Measurements from ENCODE around the gene GRK4.
"Not testable (repeated sequence)": the region's sequence is repeated elsewhere in the genome, so short reads cannot be mapped to it uniquely, and the experiment has no call there.

The GRK4 gene

GRCh38 chr4:2963175-2963965 lies at the start of gene GRK4, which contains the start of gene NOP14:
Gene GRK4 (plus strand): TSS chr4:2963571. CDS start chr4:2964071, 500 bp downstream.
Gene NOP14 (minus strand): TSS chr4:2963406. CDS start chr4:2963319, 87 bp downstream.
- peak; percentile 99 for DNase-seq (ENCODE audit: low read depth)
- TF ChIP-seq CTCF (conservative IDR thresholded peaks at IDR 0.05; ENCODE audit: low read length) = no peak; the same call in 1 of the 2 replicates
- H3K4me3 ChIP-seq (ENCODE audit: low read length) = peak within 1 kb of the TSS; percentile 89

- DNase-seq (ENCODE audit: low read depth) = no peak
- no peak overlapping the region for H3K4me3 ChIP-seq (ENCODE audit: low read length)
- no peak for TF ChIP-seq CTCF (conservative IDR thresholded peaks at IDR 0.05; ENCODE audit: low read length)
Observed at GRCh38 chr4:2914256-2915126, 48.9 kb upstream of the GRK4 start.

GRCh38 chr4:2915789-2916188 lies 47.6 kb upstream of the GRK4 start:
- no peak for DNase-seq (ENCODE audit: low read depth)
- no peak for TF ChIP-seq CTCF (conservative IDR thresholded peaks at IDR 0.05; ENCODE audit: low read length)
- H3K4me3 ChIP-seq (ENCODE audit: low read length) = no peak overlapping the region

- H3K4me3 ChIP-seq (ENCODE audit: low read length); DNase-seq (ENCODE audit: low read depth): not testable (repeated sequence)
Observed at GRCh38 chr4:2916696-2917095, 46.7 kb upstream of the GRK4 start.

GRCh38 chr4:2918300-2918699 lies 45.1 kb upstream of the GRK4 start:
- not testable (repeated sequence) for H3K4me3 ChIP-seq (ENCODE audit: low read length)

GRCh38 chr4:2918714-2919113 lies 44.7 kb upstream of the GRK4 start:
- H3K4me3 ChIP-seq (ENCODE audit: low read length); DNase-seq (ENCODE audit: low read depth): not testable (repeated sequence)

More at GRCh38 chr4:2918300-2918699, 45.1 kb upstream of the GRK4 start:
- not testable (repeated sequence) for DNase-seq (ENCODE audit: low read depth)

- peak; percentile 39 for DNase-seq (ENCODE audit: low read depth)
- not testable (repeated sequence) for H3K4me3 ChIP-seq (ENCODE audit: low read length)
Observed at GRCh38 chr4:2922453-2923101, 40.8 kb upstream of the GRK4 start.

GRCh38 chr4:2923141-2923551 lies 40.2 kb upstream of the GRK4 start:
- H3K4me3 ChIP-seq (ENCODE audit: low read length) = no peak overlapping the region
- TF ChIP-seq CTCF (conservative IDR thresholded peaks at IDR 0.05; ENCODE audit: low read length) = no peak
- peak; percentile 54 for DNase-seq (ENCODE audit: low read depth)

Measured in AG10803 (cell line).